HEK293 (cell line): ENCODE measurements around the gene KHSRP.

ENCODE experiments used
- CTCF ChIA-PET: fragments of 350-600 bp; formaldehyde crosslinking; extraction: SDS; loops from one replicate; lab custom pipeline; 2021; ENCODE audit warnings: antibody characterized with exemption; lab: Yijun Ruan, JAX
- POLR2A ChIA-PET: fragments of 300-600 bp; formaldehyde crosslinking; extraction: SDS; loops from one replicate; lab custom pipeline; 2020; ENCODE audit warnings: antibody characterized with exemption, inconsistent platforms; lab: Yijun Ruan, JAX
- H3K27ac ChIP-seq: fragments of 200-500 bp; sonication (Bioruptor generic); 2 replicates; pipeline ENCODE4 v1.5.1; 2014; ENCODE audit warnings: low read depth, low read length, control low read depth, inconsistent platforms; ENCODE audit errors: extremely low read depth
- H3K36me3 ChIP-seq, 2 experiments: fragments of 200-500 bp in 1 of 2; sonication (Bioruptor generic) in 1 of 2; 1 replicate in 1 of 2; 2 replicates in 1 of 2; pipeline ENCODE4 v1.5.1; 2014 to 2017; ENCODE audit warnings: inconsistent platforms in 2 of 2, low read length in 2 of 2; ENCODE audit not compliant: control insufficient read depth in 2 of 2, insufficient read depth in 1 of 2
- H3K4me1 ChIP-seq: fragments of 200-500 bp; sonication (Bioruptor generic); 2 replicates; pipeline ENCODE4 v1.5.1; 2014; ENCODE audit warnings: mild to moderate bottlenecking, low read length, inconsistent platforms; ENCODE audit not compliant: control insufficient read depth, insufficient read depth
- H3K4me3 ChIP-seq: 2 replicates; pipeline ENCODE4 v1.5.1; 2011; ENCODE audit warnings: low read depth, mild to moderate bottlenecking, control low read depth, low read length, moderate library complexity
- H3K9me3 ChIP-seq: fragments of 200-500 bp; sonication (Bioruptor generic); 2 replicates; pipeline ENCODE4 v1.5.1; 2014; ENCODE audit warnings: low read depth, low read length, inconsistent platforms; ENCODE audit not compliant: control insufficient read depth, insufficient read depth
- OVOL3 ChIP-seq: fragments of 450-650 bp; formaldehyde crosslinking; IDR thresholded peaks from 2 replicates; pipeline ENCODE4 v1.5.1; 2016; ENCODE audit warnings: missing biosample characterization, missing genetic modification characterization
- PRDM4 ChIP-seq: fragments of 450-650 bp; formaldehyde crosslinking; IDR thresholded peaks from 2 replicates; pipeline ENCODE4 v1.5.1; 2017; ENCODE audit warnings: missing biosample characterization, missing genetic modification characterization
- PRDM6 ChIP-seq: fragments of 450-650 bp; formaldehyde crosslinking; IDR thresholded peaks from 2 replicates; pipeline ENCODE4 v1.5.1; 2017; ENCODE audit warnings: missing biosample characterization, missing genetic modification characterization
- SALL2 ChIP-seq: fragments of 450-650 bp; formaldehyde crosslinking; IDR thresholded peaks from 2 replicates; pipeline ENCODE4 v1.5.0; 2017; ENCODE audit warnings: missing biosample characterization, mild to moderate bottlenecking, missing genetic modification characterization, borderline replicate concordance
- SCRT1 ChIP-seq: fragments of 450-650 bp; formaldehyde crosslinking; IDR thresholded peaks from 2 replicates; pipeline ENCODE4 v1.5.1; 2016; ENCODE audit warnings: missing biosample characterization, missing genetic modification characterization, borderline replicate concordance
- YY1 ChIP-seq: fragments of 450-650 bp; formaldehyde crosslinking; IDR thresholded peaks from 2 replicates; pipeline ENCODE4 v1.5.1; 2018; ENCODE audit warnings: missing biosample characterization, missing genetic modification characterization
- ZEB2 ChIP-seq: fragments of 450-650 bp; formaldehyde crosslinking; IDR thresholded peaks from 2 replicates; pipeline ENCODE4 v1.5.1; 2016; ENCODE audit warnings: missing biosample characterization, missing genetic modification characterization
- ZFP37 ChIP-seq: fragments of 450-650 bp; formaldehyde crosslinking; IDR thresholded peaks from 2 replicates; pipeline ENCODE4 v1.5.1; 2016; ENCODE audit warnings: missing biosample characterization, missing genetic modification characterization
- ZNF140 ChIP-seq: fragments of 450-650 bp; formaldehyde crosslinking; IDR thresholded peaks from 2 replicates; pipeline ENCODE4 v1.5.1; 2016; ENCODE audit warnings: missing biosample characterization, missing genetic modification characterization
- ZNF146 ChIP-seq: fragments of 450-650 bp; formaldehyde crosslinking; IDR thresholded peaks from 2 replicates; pipeline ENCODE4 v1.5.1; 2016; ENCODE audit warnings: missing biosample characterization, missing genetic modification characterization
- ZNF341 ChIP-seq: fragments of 450-650 bp; formaldehyde crosslinking; IDR thresholded peaks from 2 replicates; pipeline ENCODE4; 2016; ENCODE audit warnings: low read depth, missing biosample characterization, missing genetic modification characterization
- ZNF350 ChIP-seq: fragments of 450-650 bp; formaldehyde crosslinking; IDR thresholded peaks from 2 replicates; pipeline ENCODE4 v1.5.0; 2017; ENCODE audit warnings: missing biosample characterization, mild to moderate bottlenecking, missing genetic modification characterization
- ZNF571 ChIP-seq: fragments of 450-650 bp; formaldehyde crosslinking; IDR thresholded peaks from 2 replicates; pipeline ENCODE4 v1.5.0; 2017; ENCODE audit warnings: missing biosample characterization, missing genetic modification characterization
- ZNF621 ChIP-seq: fragments of 450-650 bp; formaldehyde crosslinking; IDR thresholded peaks from 2 replicates; pipeline ENCODE4 v1.5.1; 2017; ENCODE audit warnings: missing biosample characterization, missing genetic modification characterization
- TF ChIP-seq, protein P1 (sequence below): fragments of 450-650 bp; formaldehyde crosslinking; IDR thresholded peaks from 2 replicates; pipeline ENCODE4 v1.5.1; 2016; ENCODE audit warnings: missing biosample characterization, missing genetic modification characterization
- TF ChIP-seq, protein P2 (sequence below): fragments of 450-650 bp; formaldehyde crosslinking; optimal IDR thresholded peaks from 2 replicates; pipeline ENCODE3; 2016; ENCODE audit warnings: missing biosample characterization, mild to moderate bottlenecking, missing genetic modification characterization
- TF ChIP-seq, protein P3 (sequence below): fragments of 450-650 bp; formaldehyde crosslinking; IDR thresholded peaks from 2 replicates; pipeline ENCODE4 v1.5.1; 2016; ENCODE audit warnings: missing biosample characterization, missing genetic modification characterization

The KHSRP gene

DNA sequence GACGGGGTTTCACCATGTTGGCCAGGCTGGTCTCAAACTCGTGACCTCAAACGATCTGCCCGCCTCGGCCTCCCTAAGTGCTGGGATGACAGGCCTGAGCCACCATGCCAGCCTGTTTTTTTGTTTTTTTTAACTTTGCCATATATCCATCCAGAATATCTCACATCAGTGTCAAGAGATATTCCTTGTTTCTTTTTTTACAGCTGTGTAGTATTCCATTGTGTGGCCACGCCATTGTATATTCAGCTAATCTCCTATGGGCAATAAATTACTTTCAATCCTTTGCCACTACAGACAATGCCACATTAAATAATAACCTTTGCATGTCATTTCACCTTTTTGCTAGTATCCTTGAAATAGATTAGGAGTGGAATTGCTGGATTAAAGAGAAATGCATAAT is 15.3 kb downstream of the KHSRP start (continued):
- no peak for TF ChIP-seq ZNF621 (tag by site-specific recombination)
- TF ChIP-seq ZNF146, result peak; percentile 94
- TF ChIP-seq, protein P1, sequence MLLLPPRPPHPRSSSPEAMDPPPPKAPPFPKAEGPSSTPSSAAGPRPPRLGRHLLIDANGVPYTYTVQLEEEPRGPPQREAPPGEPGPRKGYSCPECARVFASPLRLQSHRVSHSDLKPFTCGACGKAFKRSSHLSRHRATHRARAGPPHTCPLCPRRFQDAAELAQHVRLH (tag by site-specific recombination), result 0 out of 2 replicates have a peak, but pooled peaks have one; percentile 22
- TF ChIP-seq SALL2 (tag by site-specific recombination), result no peak
- no peak for TF ChIP-seq ZNF341 (tag by site-specific recombination)

DNA sequence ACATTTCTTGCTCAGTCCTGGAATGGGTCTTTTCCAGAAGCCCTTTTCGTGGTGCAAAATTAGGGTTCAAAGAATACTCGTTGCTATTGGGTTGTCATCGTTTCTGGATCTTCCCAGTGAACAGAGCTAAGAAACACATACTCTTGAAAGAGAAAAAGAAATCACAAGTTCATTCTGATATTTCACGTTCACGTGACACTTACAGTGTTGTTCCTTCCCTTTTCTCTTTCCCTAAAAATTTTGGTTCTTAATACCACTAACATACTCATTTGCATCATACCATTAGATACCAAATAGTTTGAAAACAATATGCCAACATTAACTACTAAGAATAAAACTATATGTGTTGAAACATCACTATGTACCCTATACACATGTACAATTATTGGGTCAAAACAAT is 18.2 kb downstream of the KHSRP start:
- Histone ChIP-seq H3K9me3 (no peaks in the 10 kb centered on the region), H3K36me3 (no peaks in the 10 kb centered on the region), H3K4me3 (no peak overlapping the region), H3K4me1 (no peaks in the 10 kb centered on the region), H3K27ac (no peak overlapping the region)
- TF ChIP-seq, protein P2, sequence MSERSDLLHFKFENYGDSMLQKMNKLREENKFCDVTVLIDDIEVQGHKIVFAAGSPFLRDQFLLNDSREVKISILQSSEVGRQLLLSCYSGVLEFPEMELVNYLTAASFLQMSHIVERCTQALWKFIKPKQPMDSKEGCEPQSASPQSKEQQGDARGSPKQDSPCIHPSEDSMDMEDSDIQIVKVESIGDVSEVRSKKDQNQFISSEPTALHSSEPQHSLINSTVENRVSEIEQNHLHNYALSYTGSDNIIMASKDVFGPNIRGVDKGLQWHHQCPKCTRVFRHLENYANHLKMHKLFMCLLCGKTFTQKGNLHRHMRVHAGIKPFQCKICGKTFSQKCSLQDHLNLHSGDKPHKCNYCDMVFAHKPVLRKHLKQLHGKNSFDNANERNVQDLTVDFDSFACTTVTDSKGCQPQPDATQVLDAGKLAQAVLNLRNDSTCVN (tag by site-specific recombination), result no peak
- no peak for TF ChIP-seq ZNF571 (tag by site-specific recombination)
- TF ChIP-seq OVOL3 (tag by site-specific recombination), result no peak
- TF ChIP-seq ZFP37 (tag by site-specific recombination), result no peak
- no peak for TF ChIP-seq YY1 (tag by site-specific recombination)
- TF ChIP-seq, protein P3, sequence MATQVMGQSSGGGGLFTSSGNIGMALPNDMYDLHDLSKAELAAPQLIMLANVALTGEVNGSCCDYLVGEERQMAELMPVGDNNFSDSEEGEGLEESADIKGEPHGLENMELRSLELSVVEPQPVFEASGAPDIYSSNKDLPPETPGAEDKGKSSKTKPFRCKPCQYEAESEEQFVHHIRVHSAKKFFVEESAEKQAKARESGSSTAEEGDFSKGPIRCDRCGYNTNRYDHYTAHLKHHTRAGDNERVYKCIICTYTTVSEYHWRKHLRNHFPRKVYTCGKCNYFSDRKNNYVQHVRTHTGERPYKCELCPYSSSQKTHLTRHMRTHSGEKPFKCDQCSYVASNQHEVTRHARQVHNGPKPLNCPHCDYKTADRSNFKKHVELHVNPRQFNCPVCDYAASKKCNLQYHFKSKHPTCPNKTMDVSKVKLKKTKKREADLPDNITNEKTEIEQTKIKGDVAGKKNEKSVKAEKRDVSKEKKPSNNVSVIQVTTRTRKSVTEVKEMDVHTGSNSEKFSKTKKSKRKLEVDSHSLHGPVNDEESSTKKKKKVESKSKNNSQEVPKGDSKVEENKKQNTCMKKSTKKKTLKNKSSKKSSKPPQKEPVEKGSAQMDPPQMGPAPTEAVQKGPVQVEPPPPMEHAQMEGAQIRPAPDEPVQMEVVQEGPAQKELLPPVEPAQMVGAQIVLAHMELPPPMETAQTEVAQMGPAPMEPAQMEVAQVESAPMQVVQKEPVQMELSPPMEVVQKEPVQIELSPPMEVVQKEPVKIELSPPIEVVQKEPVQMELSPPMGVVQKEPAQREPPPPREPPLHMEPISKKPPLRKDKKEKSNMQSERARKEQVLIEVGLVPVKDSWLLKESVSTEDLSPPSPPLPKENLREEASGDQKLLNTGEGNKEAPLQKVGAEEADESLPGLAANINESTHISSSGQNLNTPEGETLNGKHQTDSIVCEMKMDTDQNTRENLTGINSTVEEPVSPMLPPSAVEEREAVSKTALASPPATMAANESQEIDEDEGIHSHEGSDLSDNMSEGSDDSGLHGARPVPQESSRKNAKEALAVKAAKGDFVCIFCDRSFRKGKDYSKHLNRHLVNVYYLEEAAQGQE, result no peak
- no peak for TF ChIP-seq PRDM6 (tag by site-specific recombination)
- TF ChIP-seq ZNF341 (tag by site-specific recombination), result no peak
- TF ChIP-seq ZEB2 (tag by site-specific recombination), result no peak
- TF ChIP-seq SCRT1 (tag by site-specific recombination), result no peak
- no peak for TF ChIP-seq ZNF350
- TF ChIP-seq PRDM4, result no peak
- no peak for TF ChIP-seq ZNF140
- CTCF ChIA-PET, result interaction anchor here (0.9 kb wide), 1 partner anchor 31 kb away, joined by 3 read pairs; no protein-coding TSS in a partner anchor
- POLR2A ChIA-PET, result no interaction called here
